A549 (cell line): Measurements from ENCODE around the gene PIP5K1B.

Source experiments
- EP300 ChIP-seq, 2 experiments: fragments of >200 bp; sonication (Bioruptor Twin); formaldehyde crosslinking; IDR thresholded peaks; 2 replicates in 1 of 2; 3 replicates in 1 of 2; pipeline ENCODE4 v1.6.1; 2016 to 2017
- HOXA7 ChIP-seq: fragments of 250-450 bp; sonication (Bioruptor Pico); IDR thresholded peaks from 2 replicates; pipeline ENCODE4 v1.5.0; 2020; ENCODE audit warnings: mild to moderate bottlenecking, moderate library complexity
- MYC ChIP-seq: IDR thresholded peaks from 2 replicates; pipeline ENCODE4 v1.6.1; 2012; ENCODE audit warnings: mild to moderate bottlenecking, inconsistent platforms, low read length, improper control_type of control experiment, borderline replicate concordance
- NPAS2 ChIP-seq: fragments of 250-450 bp; sonication (Bioruptor Pico); IDR thresholded peaks from 2 replicates; pipeline ENCODE4 v1.8.0; 2022; ENCODE audit warnings: mild to moderate bottlenecking, moderate library complexity, borderline replicate concordance
- POLR2A ChIP-seq: IDR thresholded peaks from 2 replicates; pipeline ENCODE4 v1.6.1; 2012; ENCODE audit warnings: mild to moderate bottlenecking, low read length
- RAD21 ChIP-seq, 2 experiments: fragments of >200 bp in 1 of 2; sonication (Bioruptor Twin) in 1 of 2; formaldehyde crosslinking in 1 of 2; IDR thresholded peaks in 1 of 2; conservative IDR thresholded peaks in 1 of 2; 2 replicates in 1 of 2; 3 replicates in 1 of 2; pipeline ENCODE4 v1.6.1; 2012 to 2018; ENCODE audit warnings: inconsistent platforms in 1 of 2
- RCOR1 ChIP-seq: fragments of 150-350 bp; IDR thresholded peaks from 2 replicates; pipeline ENCODE4 v1.6.1; 2014; ENCODE audit warnings: antibody characterized with exemption, low read length, low read depth
- SMC3 ChIP-seq: fragments of >200 bp; sonication (Bioruptor Twin); formaldehyde crosslinking; IDR thresholded peaks from 3 replicates; pipeline ENCODE4 v1.6.1; 2018; ENCODE audit warnings: inconsistent platforms
- TF ChIP-seq, protein P1 (sequence below): fragments of >200 bp; sonication (Bioruptor Twin); formaldehyde crosslinking; IDR thresholded peaks from 3 replicates; pipeline ENCODE4 v1.5.1; 2016
- TF ChIP-seq, protein P2 (sequence below): fragments of 250-450 bp; sonication (Bioruptor Pico); IDR thresholded peaks from 2 replicates; pipeline ENCODE4 v1.5.0; 2021; ENCODE audit warnings: mild to moderate bottlenecking, moderate library complexity, borderline replicate concordance
- TF ChIP-seq, protein P3 (sequence below): fragments of 450-650 bp; IDR thresholded peaks from 2 replicates; pipeline ENCODE4 v1.6.1; 2014; ENCODE audit warnings: antibody characterized with exemption
- TF ChIP-seq, protein P4 (sequence below): IDR thresholded peaks from 2 replicates; pipeline ENCODE4 v1.6.1; 2012
- TF ChIP-seq, protein P5 (sequence below): fragments of >200 bp; sonication (Bioruptor Twin); formaldehyde crosslinking; IDR thresholded peaks from 2 replicates; pipeline ENCODE4 v1.6.1; 2016

DNA sequence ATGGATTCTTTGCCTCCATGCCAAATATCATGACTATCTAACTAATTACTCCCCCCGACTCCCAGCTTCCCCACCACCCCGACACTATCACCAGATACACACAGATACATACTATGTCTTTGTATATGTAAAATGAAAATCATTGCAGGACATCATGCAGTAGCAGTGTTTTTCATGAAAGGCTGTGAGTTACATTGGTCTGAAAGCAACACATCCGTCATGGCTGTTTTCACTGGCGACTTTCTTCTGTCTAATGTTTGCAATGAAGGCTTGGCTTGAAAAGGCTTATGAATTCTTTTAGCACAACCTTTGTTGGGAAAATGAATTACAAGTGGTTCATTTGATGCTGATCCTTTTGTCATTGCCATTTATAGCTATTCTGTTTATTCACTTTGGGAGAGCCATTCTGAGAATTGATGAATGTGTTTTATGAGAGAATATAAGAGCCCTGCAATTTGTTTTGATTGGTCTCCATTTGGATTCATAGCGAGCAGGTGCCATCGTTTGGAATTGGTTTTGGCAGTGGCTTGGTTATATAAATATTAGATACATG lies 103.4 kb downstream of the PIP5K1B start:
- TF ChIP-seq, protein P1, sequence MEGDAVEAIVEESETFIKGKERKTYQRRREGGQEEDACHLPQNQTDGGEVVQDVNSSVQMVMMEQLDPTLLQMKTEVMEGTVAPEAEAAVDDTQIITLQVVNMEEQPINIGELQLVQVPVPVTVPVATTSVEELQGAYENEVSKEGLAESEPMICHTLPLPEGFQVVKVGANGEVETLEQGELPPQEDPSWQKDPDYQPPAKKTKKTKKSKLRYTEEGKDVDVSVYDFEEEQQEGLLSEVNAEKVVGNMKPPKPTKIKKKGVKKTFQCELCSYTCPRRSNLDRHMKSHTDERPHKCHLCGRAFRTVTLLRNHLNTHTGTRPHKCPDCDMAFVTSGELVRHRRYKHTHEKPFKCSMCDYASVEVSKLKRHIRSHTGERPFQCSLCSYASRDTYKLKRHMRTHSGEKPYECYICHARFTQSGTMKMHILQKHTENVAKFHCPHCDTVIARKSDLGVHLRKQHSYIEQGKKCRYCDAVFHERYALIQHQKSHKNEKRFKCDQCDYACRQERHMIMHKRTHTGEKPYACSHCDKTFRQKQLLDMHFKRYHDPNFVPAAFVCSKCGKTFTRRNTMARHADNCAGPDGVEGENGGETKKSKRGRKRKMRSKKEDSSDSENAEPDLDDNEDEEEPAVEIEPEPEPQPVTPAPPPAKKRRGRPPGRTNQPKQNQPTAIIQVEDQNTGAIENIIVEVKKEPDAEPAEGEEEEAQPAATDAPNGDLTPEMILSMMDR: no peak
- TF ChIP-seq SMC3: no peak
- TF ChIP-seq HOXA7 (CRISPR knock-in tag): no peak
- no peak for TF ChIP-seq POLR2A
- TF ChIP-seq, protein P2, sequence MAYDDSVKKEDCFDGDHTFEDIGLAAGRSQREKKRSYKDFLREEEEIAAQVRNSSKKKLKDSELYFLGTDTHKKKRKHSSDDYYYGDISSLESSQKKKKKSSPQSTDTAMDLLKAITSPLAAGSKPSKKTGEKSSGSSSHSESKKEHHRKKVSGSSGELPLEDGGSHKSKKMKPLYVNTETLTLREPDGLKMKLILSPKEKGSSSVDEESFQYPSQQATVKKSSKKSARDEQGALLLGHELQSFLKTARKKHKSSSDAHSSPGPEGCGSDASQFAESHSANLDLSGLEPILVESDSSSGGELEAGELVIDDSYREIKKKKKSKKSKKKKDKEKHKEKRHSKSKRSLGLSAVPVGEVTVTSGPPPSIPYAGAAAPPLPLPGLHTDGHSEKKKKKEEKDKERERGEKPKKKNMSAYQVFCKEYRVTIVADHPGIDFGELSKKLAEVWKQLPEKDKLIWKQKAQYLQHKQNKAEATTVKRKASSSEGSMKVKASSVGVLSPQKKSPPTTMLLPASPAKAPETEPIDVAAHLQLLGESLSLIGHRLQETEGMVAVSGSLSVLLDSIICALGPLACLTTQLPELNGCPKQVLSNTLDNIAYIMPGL (CRISPR knock-in tag): no peak
- no peak for TF ChIP-seq RAD21 (conservative IDR thresholded peaks at IDR 0.05 in 1 of 2, IDR thresholded peaks at IDR 0.05 in 1 of 2)
- TF ChIP-seq, protein P3, sequence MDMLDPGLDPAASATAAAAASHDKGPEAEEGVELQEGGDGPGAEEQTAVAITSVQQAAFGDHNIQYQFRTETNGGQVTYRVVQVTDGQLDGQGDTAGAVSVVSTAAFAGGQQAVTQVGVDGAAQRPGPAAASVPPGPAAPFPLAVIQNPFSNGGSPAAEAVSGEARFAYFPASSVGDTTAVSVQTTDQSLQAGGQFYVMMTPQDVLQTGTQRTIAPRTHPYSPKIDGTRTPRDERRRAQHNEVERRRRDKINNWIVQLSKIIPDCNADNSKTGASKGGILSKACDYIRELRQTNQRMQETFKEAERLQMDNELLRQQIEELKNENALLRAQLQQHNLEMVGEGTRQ: no peak
- TF ChIP-seq, protein P4, sequence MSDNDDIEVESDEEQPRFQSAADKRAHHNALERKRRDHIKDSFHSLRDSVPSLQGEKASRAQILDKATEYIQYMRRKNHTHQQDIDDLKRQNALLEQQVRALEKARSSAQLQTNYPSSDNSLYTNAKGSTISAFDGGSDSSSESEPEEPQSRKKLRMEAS: no peak
- TF ChIP-seq, protein P5, sequence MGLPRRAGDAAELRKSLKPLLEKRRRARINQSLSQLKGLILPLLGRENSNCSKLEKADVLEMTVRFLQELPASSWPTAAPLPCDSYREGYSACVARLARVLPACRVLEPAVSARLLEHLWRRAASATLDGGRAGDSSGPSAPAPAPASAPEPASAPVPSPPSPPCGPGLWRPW: no peak
- TF ChIP-seq MYC: no peak
- no peak for TF ChIP-seq NPAS2 (CRISPR knock-in tag)
- TF ChIP-seq RCOR1: no peak
- TF ChIP-seq EP300 (IDR thresholded peaks at IDR 0.05): no peak
